Adrenal gland (tissue), 5 donors: Measurements from ENCODE around the gene MFNG.

ENCODE experiments used
- CTCF ChIP-seq, 6 experiments: fragments of 450-650 bp in 4 of 6; fragments of 200-600 bp in 2 of 6; sonication (generic) in 1 of 6; IDR thresholded peaks; 1 replicate in 5 of 6; 2 replicates in 1 of 6; pipeline versions ENCODE4 v1.5.1 to v1.8.0; 2016 to 2021; ENCODE audit warnings: antibody characterized with exemption in 6 of 6, mild to moderate bottlenecking in 2 of 6, moderate library complexity in 1 of 6
- POLR2A ChIP-seq, 2 donors: fragments of 450-650 bp; IDR thresholded peaks; one replicate each; pipeline ENCODE4 v1.6.1; 2017; ENCODE audit warnings: antibody characterized with exemption in 2 of 2, mild to moderate bottlenecking in 2 of 2, moderate library complexity in 1 of 2
- donor health status: DM: no; HTN: no; CAD: no.

GRCh38 chr22:37529652-37530345, 43.6 kb upstream of the MFNG start:
- TF ChIP-seq CTCF (IDR thresholded peaks at IDR 0.05), result no peak
- no peak for TF ChIP-seq POLR2A (IDR thresholded peaks at IDR 0.05)
